ENCODE results near the gene COPB2. TPM values are rescaled to one million over a fixed set of nuclear protein-coding genes. Genes with fewer than 3 reads are reported as not detected.
A peak's percentile ranks its signal among the peaks of the same experiment; 100 is the strongest.

COPB2 gene
- polyA plus RNA-seq, 4 donors = 134 to 169 (median 149) TPM

- peak in 3 of 4 donors; percentile 48 to 64 (median 59) for DNase-seq (ENCODE audit: low read depth in 4 of 4, low spot score in 2 of 4)
Observed at GRCh38 chr3:139329364-139329850, 60.0 kb downstream of the COPB2 start.

GRCh38 chr3:139328356-139328755, 61.1 kb downstream of the COPB2 start:
- DNase-seq (ENCODE audit: low read depth in 4 of 4, low spot score in 2 of 4) = no peak

GRCh38 chr3:139327861-139328260, 61.6 kb downstream of the COPB2 start:
- DNase-seq (ENCODE audit: low read depth in 4 of 4, low spot score in 2 of 4) = no peak

GRCh38 chr3:139327231-139327630, 62.2 kb downstream of the COPB2 start:
- DNase-seq (ENCODE audit: low read depth in 4 of 4, low spot score in 2 of 4) = no peak

GRCh38 chr3:139326707-139327106, 62.7 kb downstream of the COPB2 start:
- DNase-seq (ENCODE audit: low read depth in 4 of 4, low spot score in 2 of 4) = no peak

- DNase-seq (ENCODE audit: low read depth in 4 of 4, low spot score in 2 of 4) = no peak
Observed at GRCh38 chr3:139326131-139326530, 63.3 kb downstream of the COPB2 start.

GRCh38 chr3:139325551-139325950, 63.9 kb downstream of the COPB2 start:
- no peak for DNase-seq (ENCODE audit: low read depth in 4 of 4, low spot score in 2 of 4)

GRCh38 chr3:139324456-139324855, 65.0 kb downstream of the COPB2 start:
- DNase-seq (ENCODE audit: low read depth in 4 of 4, low spot score in 2 of 4) = no peak

GRCh38 chr3:139323146-139323545, 66.3 kb downstream of the COPB2 start:
- no peak for DNase-seq (ENCODE audit: low read depth in 4 of 4, low spot score in 2 of 4)

GRCh38 chr3:139322346-139322745, 67.1 kb downstream of the COPB2 start:
- no peak for DNase-seq (ENCODE audit: low read depth in 4 of 4, low spot score in 2 of 4)

GRCh38 chr3:139320551-139321309, 68.7 kb downstream of the COPB2 start:
- no peak for DNase-seq (ENCODE audit: low read depth in 4 of 4, low spot score in 2 of 4)

GRCh38 chr3:139319428-139320402, 69.7 kb downstream of the COPB2 start:
- DNase-seq (ENCODE audit: low read depth in 4 of 4, low spot score in 2 of 4) = no peak

GRCh38 chr3:139318826-139319225, 70.6 kb downstream of the COPB2 start:
- no peak for DNase-seq (ENCODE audit: low read depth in 4 of 4, low spot score in 2 of 4)

GRCh38 chr3:139318431-139318816, 71.0 kb downstream of the COPB2 start:
- no peak for DNase-seq (ENCODE audit: low read depth in 4 of 4, low spot score in 2 of 4)

GRCh38 chr3:139317660-139318430, 71.6 kb downstream of the COPB2 start:
- DNase-seq (ENCODE audit: low read depth in 4 of 4, low spot score in 2 of 4) = no peak

- no peak for DNase-seq (ENCODE audit: low read depth in 4 of 4, low spot score in 2 of 4)
Observed at GRCh38 chr3:139317215-139317614, 72.2 kb downstream of the COPB2 start.

- no peak for DNase-seq (ENCODE audit: low read depth in 4 of 4, low spot score in 2 of 4)
Observed at GRCh38 chr3:139313921-139314320, 75.5 kb downstream of the COPB2 start.

GRCh38 chr3:139312959-139313358, 76.5 kb downstream of the COPB2 start:
- DNase-seq (ENCODE audit: low read depth in 4 of 4, low spot score in 2 of 4) = no peak

- no peak for DNase-seq (ENCODE audit: low read depth in 4 of 4, low spot score in 2 of 4)
Observed at GRCh38 chr3:139312416-139312815, 77.0 kb downstream of the COPB2 start.

GRCh38 chr3:139311557-139311956, 77.9 kb downstream of the COPB2 start:
- no peak for DNase-seq (ENCODE audit: low read depth in 4 of 4, low spot score in 2 of 4)

- no peak for DNase-seq (ENCODE audit: low read depth in 4 of 4, low spot score in 2 of 4)
Observed at GRCh38 chr3:139310474-139310933, 78.9 kb downstream of the COPB2 start.
